Measurements from ENCODE around the gene L1CAM. TPM values are rescaled to one million over a fixed set of nuclear protein-coding genes. Genes with fewer than 3 reads are reported as not detected.
A peak's percentile ranks its signal among the peaks of the same experiment; 100 is the strongest.

The L1CAM gene
- total and polyA plus RNA-seq, 9 of the 15 experiments (the other 6 are each of a cell fraction or from before 2014, with no cell fraction given): 0.09 to 0.86 (median 0.26) TPM; not detected in 3

GRCh38 chrX:153863251-153863991 lies 22.6 kb downstream of the L1CAM start (continued):
- TF ChIP-seq ZBTB40 (IDR thresholded peaks at IDR 0.05): no peak
- no peak for TF ChIP-seq ZBTB40 (CRISPR knock-in tag; IDR thresholded peaks at IDR 0.05)
- TF ChIP-seq, protein P1, sequence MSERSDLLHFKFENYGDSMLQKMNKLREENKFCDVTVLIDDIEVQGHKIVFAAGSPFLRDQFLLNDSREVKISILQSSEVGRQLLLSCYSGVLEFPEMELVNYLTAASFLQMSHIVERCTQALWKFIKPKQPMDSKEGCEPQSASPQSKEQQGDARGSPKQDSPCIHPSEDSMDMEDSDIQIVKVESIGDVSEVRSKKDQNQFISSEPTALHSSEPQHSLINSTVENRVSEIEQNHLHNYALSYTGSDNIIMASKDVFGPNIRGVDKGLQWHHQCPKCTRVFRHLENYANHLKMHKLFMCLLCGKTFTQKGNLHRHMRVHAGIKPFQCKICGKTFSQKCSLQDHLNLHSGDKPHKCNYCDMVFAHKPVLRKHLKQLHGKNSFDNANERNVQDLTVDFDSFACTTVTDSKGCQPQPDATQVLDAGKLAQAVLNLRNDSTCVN (CRISPR knock-in tag; IDR thresholded peaks at IDR 0.05): no peak
- TF ChIP-seq, protein P2, sequence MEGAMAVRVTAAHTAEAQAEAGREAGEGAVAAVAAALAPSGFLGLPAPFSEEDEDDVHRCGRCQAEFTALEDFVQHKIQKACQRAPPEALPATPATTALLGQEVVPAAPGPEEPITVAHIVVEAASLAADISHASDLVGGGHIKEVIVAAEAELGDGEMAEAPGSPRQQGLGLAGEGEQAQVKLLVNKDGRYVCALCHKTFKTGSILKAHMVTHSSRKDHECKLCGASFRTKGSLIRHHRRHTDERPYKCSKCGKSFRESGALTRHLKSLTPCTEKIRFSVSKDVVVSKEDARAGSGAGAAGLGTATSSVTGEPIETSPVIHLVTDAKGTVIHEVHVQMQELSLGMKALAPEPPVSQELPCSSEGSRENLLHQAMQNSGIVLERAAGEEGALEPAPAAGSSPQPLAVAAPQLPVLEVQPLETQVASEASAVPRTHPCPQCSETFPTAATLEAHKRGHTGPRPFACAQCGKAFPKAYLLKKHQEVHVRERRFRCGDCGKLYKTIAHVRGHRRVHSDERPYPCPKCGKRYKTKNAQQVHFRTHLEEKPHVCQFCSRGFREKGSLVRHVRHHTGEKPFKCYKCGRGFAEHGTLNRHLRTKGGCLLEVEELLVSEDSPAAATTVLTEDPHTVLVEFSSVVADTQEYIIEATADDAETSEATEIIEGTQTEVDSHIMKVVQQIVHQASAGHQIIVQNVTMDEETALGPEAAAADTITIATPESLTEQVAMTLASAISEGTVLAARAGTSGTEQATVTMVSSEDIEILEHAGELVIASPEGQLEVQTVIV (CRISPR knock-in tag; IDR thresholded peaks at IDR 0.05; ENCODE audit: borderline replicate concordance): no peak
- no peak for TF ChIP-seq KLF13 (tag; IDR thresholded peaks at IDR 0.05; ENCODE audit: borderline replicate concordance, low read depth)
- TF ChIP-seq ZNF224 (CRISPR knock-in tag; IDR thresholded peaks at IDR 0.05): no peak
- TF ChIP-seq, protein P3, sequence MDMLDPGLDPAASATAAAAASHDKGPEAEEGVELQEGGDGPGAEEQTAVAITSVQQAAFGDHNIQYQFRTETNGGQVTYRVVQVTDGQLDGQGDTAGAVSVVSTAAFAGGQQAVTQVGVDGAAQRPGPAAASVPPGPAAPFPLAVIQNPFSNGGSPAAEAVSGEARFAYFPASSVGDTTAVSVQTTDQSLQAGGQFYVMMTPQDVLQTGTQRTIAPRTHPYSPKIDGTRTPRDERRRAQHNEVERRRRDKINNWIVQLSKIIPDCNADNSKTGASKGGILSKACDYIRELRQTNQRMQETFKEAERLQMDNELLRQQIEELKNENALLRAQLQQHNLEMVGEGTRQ (CRISPR knock-in tag; IDR thresholded peaks at IDR 0.05): peak; percentile 57
- TF ChIP-seq CBX8 (IDR thresholded peaks at IDR 0.05; ENCODE audit: borderline replicate concordance, extremely low read depth, low read depth, low read length, poor library complexity, severe bottlenecking): no peak

Measured in K562 (cell line).